ENCODE measurements around the gene IL13RA1.
"Not testable (repeated sequence)": the region's sequence is repeated elsewhere in the genome, so short reads cannot be mapped to it uniquely, and the experiment has no call there.

The IL13RA1 gene

DNA sequence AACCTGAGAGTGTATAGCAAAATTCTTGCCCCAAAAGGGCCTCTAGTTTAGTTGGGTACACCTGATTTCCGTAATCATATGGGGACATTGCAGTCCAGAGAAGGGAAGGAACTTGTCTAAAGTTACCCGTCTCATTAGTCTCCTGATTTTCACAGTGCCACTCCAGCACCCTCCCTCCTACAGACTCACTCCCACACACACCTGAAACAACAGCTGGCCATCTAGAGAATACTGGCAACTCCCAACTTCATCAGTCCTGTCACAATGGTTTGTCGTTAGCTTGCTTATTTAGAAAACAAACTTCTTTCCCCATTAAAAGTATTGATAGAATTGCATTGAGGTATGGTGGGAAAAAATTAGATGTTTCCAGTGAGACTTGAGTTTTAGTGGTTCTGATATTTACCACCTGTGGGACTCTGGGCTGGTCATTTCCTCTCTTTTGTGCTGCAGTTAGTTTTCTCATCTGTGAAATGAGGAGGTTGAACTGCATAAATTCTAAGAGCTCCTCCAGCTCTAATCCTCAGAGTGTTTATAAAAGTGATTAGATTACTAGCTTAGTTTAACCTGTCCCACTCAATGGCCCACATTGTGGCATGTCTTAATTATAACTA lies 1.7 kb downstream of the IL13RA1 start:
- Histone ChIP-seq H3K36me3 (no peaks in the 10 kb centered on the region), H3K27me3 (no peaks in the 10 kb centered on the region), H3K9me3 (no peaks in the 10 kb centered on the region), H3K4me3 (ENCODE audit: low read depth in 1 of 2, low read length in 1 of 2) (peak overlapping the region; percentile 69 to 72), H3K27ac (no peak overlapping the region), H3K4me1 (ENCODE audit: control insufficient read depth in 1 of 2, insufficient read depth in 1 of 2, low read depth in 1 of 2, low read length in 1 of 2) (peaks cover 20 to 42% of the 10 kb centered on the region in 2 experiments)
- TF ChIP-seq, protein P1, sequence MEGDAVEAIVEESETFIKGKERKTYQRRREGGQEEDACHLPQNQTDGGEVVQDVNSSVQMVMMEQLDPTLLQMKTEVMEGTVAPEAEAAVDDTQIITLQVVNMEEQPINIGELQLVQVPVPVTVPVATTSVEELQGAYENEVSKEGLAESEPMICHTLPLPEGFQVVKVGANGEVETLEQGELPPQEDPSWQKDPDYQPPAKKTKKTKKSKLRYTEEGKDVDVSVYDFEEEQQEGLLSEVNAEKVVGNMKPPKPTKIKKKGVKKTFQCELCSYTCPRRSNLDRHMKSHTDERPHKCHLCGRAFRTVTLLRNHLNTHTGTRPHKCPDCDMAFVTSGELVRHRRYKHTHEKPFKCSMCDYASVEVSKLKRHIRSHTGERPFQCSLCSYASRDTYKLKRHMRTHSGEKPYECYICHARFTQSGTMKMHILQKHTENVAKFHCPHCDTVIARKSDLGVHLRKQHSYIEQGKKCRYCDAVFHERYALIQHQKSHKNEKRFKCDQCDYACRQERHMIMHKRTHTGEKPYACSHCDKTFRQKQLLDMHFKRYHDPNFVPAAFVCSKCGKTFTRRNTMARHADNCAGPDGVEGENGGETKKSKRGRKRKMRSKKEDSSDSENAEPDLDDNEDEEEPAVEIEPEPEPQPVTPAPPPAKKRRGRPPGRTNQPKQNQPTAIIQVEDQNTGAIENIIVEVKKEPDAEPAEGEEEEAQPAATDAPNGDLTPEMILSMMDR (IDR thresholded peaks at IDR 0.05) = no peak

DNA sequence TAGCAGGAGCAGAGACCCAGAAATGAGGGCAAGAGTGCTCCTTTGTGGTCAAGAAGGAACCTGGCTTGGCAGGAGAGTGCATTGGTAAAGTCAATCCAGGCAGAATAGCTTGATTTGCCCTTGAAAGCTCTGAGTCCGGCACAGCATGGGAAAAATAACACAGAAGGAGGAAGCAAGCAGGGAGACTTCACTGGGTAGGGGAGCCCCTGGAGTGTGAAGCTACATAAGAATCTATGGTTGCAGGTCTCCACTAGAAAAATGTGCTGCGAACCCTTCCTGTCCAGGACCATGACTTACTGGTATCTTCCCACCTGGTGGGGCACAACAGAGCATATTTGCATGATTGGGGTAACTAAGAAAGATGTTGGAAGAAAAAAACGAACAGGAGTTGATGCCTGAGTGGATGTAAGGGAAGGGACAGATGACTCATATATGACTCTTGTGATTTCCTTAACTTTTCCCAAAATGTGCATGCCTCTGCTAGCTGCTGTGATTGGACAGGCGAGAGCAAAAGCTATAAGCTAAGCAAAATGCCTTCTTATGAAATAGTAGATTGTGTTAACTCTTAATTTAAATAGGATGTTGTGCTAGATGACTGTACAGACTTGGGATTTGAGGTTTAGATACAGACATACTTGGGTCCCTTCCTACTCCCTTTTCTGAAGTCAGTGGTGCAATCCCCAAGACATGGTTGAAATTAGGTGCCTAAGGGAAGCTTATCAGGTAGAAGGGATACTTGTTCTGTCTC lies 3.3 kb downstream of the IL13RA1 start:
- no peaks in the 10 kb centered on the region for H3K27me3 ChIP-seq
- no peak overlapping the region for H3K4me3 ChIP-seq (ENCODE audit: low read depth in 1 of 2, low read length in 1 of 2)
- no peaks in the 10 kb centered on the region for H3K36me3 ChIP-seq
- no peaks in the 10 kb centered on the region for H3K9me3 ChIP-seq
- H3K27ac ChIP-seq = no peak overlapping the region
- TF ChIP-seq, protein P1 (IDR thresholded peaks at IDR 0.05) = no peak
- peaks cover 10 to 29% of the 10 kb centered on the region in 2 experiments for H3K4me1 ChIP-seq (ENCODE audit: control insufficient read depth in 1 of 2, insufficient read depth in 1 of 2, low read depth in 1 of 2, low read length in 1 of 2)

DNA sequence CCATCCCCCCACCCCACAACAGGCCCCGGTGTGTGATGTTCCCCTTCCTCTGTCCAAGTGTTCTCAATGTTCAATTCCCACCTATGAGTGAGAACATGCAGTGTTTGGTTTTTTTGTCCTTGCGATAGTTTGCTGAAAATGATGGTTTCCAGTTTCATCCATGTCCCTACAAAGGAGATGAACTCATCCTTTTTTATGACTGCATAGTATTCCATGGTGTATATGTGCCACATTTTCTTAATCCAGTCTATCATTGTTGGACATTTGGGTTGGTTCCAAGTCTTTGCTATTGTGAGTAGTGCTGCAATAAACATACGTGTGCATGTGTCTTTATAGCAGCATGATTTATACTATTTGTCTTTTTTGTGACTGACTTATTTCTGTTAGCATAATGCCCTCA lies 5.1 kb downstream of the IL13RA1 start:
- H3K4me1 ChIP-seq (ENCODE audit: control insufficient read depth in 1 of 2, insufficient read depth in 1 of 2, low read depth in 1 of 2, low read length in 1 of 2) = peaks cover 0 to 14% of the 10 kb centered on the region in 2 experiments
- H3K4me3 ChIP-seq (ENCODE audit: low read depth in 1 of 2, low read length in 1 of 2); H3K9me3 ChIP-seq; H3K27me3 ChIP-seq; H3K27ac ChIP-seq; H3K36me3 ChIP-seq: not testable (repeated sequence)

DNA sequence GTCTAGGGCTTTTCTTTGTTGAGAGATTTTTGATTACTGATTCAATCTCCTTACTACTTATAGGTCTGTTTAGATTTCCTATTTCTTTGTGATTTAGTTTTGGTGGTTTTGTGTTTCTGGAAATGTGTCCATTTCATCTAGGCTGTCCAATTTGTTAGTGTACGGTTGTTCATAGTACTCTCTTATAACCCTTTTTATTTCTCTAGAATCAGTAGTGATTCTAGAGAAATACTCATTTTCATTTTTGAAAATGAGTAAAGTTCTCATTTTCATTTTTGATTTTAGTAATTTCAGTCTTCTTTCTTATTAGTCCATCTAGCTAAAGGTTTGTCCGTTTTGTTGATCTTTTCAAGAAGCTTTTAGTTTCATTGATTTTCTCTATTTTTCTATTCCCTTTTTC lies 7.5 kb downstream of the IL13RA1 start:
- Histone ChIP-seq H3K9me3 (no peaks in the 10 kb centered on the region), H3K27ac (no peak overlapping the region), H3K36me3 (no peaks in the 10 kb centered on the region), H3K27me3 (no peaks in the 10 kb centered on the region), H3K4me1 (ENCODE audit: control insufficient read depth in 1 of 2, insufficient read depth in 1 of 2, low read depth in 1 of 2, low read length in 1 of 2) (no peaks in the 10 kb centered on the region), H3K4me3 (ENCODE audit: low read depth in 1 of 2, low read length in 1 of 2) (no peak overlapping the region)
- TF ChIP-seq, protein P1 (IDR thresholded peaks at IDR 0.05) = no peak

DNA sequence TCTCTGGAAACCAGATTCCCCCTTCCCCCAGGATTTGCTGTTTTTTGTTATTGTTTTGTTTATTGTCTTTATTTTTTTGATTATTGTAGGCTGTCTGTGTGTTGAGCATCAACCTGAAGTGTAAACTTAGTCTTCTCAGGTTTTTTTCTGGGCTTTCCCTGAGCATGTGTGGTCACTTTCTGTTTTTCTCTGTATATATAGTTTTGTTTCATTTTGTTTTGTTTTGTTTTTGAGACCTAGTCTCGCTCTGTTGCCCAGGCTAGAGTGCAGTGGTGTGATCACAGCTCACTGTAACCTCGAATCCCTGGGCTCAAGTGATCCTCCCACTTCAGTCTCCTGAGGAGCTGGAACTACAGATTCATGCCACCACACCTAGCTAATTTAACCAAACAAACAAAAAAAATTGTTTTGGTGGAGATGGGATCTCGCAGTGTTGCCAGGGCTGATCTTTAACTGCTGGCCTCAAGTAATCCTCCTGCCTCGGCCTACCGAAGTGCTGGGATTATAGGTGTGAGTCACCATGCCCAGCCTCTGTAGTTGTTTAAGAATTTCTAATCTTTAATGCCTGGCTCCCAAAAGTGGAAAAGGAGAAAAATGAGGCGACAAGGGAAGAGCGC lies 9.1 kb downstream of the IL13RA1 start:
- Histone ChIP-seq H3K9me3 (no peaks in the 10 kb centered on the region), H3K27me3 (no peaks in the 10 kb centered on the region), H3K4me1 (ENCODE audit: control insufficient read depth in 1 of 2, insufficient read depth in 1 of 2, low read depth in 1 of 2, low read length in 1 of 2) (no peaks in the 10 kb centered on the region), H3K4me3 (ENCODE audit: low read depth in 1 of 2, low read length in 1 of 2) (no peak overlapping the region), H3K36me3 (peaks cover 7% of the 10 kb centered on the region), H3K27ac (no peak overlapping the region)
- TF ChIP-seq, protein P1 (IDR thresholded peaks at IDR 0.05) = no peak

DNA sequence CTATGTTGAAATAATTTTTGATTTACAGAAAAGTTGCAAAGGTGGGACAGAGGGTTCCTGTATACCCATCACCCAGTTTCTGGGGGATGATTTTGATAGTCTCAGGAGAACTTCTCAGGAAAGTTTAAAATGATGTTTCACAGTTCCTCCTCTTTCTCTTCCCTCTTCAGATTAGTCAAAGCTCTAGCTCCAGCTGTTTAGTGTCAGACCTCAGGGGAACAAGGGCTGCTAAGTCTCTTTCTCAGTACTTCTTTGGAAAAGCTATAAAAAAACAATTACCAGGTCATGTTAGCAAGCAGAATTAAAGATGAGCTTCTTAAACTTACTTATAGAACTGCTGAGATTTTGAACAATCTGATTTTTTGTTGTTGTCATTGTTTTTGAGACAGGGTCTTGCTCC lies 12.2 kb downstream of the IL13RA1 start:
- TF ChIP-seq, protein P1 (IDR thresholded peaks at IDR 0.05) = no peak
- Histone ChIP-seq H3K27ac (no peak overlapping the region), H3K36me3 (peaks cover 7% of the 10 kb centered on the region), H3K9me3 (no peaks in the 10 kb centered on the region), H3K27me3 (no peaks in the 10 kb centered on the region), H3K4me1 (ENCODE audit: control insufficient read depth in 1 of 2, insufficient read depth in 1 of 2, low read depth in 1 of 2, low read length in 1 of 2) (no peaks in the 10 kb centered on the region), H3K4me3 (ENCODE audit: low read depth in 1 of 2, low read length in 1 of 2) (no peak overlapping the region)

Data from neutrophil (primary cell).